Measurements from ENCODE around the gene APAF1. TPM values are rescaled to one million over a fixed set of nuclear protein-coding genes. Genes with fewer than 3 reads are reported as not detected.
"Not testable (repeated sequence)": the region's sequence is repeated elsewhere in the genome, so short reads cannot be mapped to it uniquely, and the experiment has no call there.

The APAF1 gene, protein sequence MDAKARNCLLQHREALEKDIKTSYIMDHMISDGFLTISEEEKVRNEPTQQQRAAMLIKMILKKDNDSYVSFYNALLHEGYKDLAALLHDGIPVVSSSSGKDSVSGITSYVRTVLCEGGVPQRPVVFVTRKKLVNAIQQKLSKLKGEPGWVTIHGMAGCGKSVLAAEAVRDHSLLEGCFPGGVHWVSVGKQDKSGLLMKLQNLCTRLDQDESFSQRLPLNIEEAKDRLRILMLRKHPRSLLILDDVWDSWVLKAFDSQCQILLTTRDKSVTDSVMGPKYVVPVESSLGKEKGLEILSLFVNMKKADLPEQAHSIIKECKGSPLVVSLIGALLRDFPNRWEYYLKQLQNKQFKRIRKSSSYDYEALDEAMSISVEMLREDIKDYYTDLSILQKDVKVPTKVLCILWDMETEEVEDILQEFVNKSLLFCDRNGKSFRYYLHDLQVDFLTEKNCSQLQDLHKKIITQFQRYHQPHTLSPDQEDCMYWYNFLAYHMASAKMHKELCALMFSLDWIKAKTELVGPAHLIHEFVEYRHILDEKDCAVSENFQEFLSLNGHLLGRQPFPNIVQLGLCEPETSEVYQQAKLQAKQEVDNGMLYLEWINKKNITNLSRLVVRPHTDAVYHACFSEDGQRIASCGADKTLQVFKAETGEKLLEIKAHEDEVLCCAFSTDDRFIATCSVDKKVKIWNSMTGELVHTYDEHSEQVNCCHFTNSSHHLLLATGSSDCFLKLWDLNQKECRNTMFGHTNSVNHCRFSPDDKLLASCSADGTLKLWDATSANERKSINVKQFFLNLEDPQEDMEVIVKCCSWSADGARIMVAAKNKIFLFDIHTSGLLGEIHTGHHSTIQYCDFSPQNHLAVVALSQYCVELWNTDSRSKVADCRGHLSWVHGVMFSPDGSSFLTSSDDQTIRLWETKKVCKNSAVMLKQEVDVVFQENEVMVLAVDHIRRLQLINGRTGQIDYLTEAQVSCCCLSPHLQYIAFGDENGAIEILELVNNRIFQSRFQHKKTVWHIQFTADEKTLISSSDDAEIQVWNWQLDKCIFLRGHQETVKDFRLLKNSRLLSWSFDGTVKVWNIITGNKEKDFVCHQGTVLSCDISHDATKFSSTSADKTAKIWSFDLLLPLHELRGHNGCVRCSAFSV (N-terminal part only)
- total RNA-seq (2014; rRNA removed; shearing (Covaris generic)) = 12.0 and 14.0 TPM in 2 replicates
- 11.1 and 15.0 TPM in 2 replicates for polyA plus RNA-seq (2014; cell fraction: nucleus; rRNA removed)

- DNase-seq (ENCODE audit: extremely low read depth, low read depth) = peak; percentile 94
These were observed at the start of gene APAF1, which contains the start of gene IKBIP for GRCh38 chr12:98644712-98645571. APAF1 (plus strand) TSS chr12:98645290; CDS start chr12:98648360, 3,070 bp downstream. IKBIP (minus strand) TSS chr12:98644788; CDS start chr12:98644701, 87 bp downstream.

DNA sequence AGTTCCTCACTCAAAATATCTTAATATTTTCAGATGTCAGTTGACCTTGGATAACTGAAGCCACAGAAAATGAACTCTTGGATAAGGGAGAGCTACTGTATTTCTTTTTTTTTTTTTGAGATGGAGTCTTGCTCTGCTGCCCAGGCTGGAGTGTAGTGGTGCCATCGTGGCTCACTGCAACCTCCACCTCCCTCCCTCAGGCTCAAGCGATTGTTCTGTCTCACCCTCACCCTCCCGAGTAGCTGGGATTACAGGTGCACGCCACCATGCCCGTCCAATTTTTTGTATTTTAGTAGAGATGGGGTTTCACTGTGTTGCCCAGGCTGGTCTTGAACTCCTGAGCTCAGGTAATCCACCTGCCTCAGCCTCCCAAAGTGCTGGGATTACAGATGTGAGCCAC is 47.8 kb upstream of the APAF1 start:
- DNase-seq (ENCODE audit: extremely low read depth, low read depth) = not testable (repeated sequence)

DNA sequence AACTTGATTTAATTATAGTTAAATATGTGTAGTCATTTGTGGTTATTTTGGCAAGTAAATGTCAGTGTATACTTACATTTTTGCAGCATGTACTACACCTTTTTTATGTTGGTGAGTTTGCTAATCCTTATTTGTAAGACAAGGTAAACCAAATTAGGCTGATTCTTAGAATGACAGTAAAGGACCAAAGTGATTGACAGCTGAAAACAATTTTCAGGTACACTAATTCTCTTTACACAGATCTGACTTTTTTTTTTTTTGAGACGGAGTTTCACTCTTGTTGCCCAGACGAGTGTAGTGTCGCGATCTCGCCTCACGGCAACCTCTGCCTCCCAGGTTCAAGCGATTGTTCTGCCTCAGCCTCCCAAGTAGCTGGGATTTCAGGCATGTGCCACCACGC is 43.2 kb upstream of the APAF1 start:
- DNase-seq (ENCODE audit: extremely low read depth, low read depth) = no peak

DNA sequence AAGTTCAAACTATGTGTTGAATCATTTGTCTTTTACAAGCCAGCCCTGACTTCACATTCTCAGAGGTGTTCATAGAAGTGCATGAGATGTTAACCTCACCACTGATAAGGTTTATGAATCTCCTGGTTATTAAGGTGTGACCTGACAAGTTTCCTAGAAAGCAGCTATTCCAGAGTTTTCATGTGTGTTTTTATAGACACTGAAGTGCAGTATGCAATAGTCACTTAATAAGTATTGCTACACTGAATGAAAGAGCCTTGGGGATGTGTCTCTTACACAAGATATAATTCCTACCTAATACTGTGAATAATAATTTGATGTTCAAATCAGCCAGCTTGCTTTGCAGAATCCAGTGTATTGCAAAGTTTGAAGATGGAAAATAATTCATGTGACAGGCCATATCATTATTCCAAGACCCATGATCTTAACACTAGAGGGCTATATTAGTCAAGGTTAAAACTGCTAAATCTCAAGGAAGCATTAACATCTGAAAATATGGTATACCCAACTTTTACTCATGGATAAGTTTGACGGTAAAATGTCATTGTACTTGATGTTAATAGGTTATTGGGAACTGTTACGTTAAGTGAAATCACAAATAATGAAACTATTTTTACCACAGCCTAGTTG is 38.6 kb upstream of the APAF1 start:
- no peak for DNase-seq (ENCODE audit: extremely low read depth, low read depth)

DNA sequence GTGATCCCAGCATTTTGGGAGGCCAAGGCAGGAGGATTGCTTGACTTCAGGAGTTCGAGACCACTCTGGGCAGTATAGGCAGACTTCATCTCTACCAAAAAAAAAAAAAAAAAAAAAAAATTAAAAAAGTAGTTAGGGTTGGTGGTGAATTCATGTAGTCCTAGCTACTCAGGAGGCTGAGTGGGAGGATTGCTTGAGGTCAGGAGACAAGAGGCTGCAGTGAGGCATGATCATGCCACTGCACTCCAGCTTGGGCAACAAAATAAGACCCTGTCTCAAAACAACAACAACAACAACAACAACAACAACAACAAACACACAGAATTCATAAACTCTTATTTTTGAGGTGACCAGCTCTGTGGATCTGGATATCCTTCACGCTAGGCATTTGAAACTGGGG is 34.5 kb upstream of the APAF1 start:
- DNase-seq (ENCODE audit: extremely low read depth, low read depth) = no peak

DNA sequence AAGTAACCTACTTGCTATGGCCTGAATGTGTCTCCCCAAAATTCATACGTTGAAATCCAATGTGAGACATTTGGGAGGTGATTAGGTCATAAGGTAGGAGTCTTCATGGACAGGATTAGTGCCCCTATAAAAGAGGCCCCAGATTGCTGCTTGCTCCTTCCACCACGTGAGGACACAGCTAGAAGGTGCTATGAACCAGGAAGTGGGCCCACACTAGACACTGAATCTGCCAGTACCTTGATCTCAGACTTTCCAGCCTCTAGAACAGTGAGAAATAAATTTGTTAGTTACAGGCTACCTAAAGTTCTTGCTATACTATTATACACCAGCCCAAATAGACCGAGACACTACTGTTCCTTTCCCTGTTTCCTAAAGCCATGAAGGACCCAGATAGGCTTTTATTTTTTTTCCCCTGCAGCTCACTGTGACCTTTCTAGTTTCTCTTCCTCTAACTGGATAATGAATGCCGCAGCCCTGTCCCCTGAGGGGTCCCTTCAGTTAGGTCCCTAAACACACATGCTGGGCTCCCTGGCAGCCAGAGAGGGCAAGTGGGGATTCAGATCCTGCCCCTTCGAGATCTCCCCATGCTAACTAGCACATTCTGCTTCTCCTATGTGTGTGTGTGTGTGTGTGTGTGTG is 32.3 kb upstream of the APAF1 start:
- DNase-seq (ENCODE audit: extremely low read depth, low read depth) = no peak

- no peak for DNase-seq (ENCODE audit: extremely low read depth, low read depth)
These were observed 26.1 kb upstream of the APAF1 start for GRCh38 chr12:98618952-98619351.

DNA sequence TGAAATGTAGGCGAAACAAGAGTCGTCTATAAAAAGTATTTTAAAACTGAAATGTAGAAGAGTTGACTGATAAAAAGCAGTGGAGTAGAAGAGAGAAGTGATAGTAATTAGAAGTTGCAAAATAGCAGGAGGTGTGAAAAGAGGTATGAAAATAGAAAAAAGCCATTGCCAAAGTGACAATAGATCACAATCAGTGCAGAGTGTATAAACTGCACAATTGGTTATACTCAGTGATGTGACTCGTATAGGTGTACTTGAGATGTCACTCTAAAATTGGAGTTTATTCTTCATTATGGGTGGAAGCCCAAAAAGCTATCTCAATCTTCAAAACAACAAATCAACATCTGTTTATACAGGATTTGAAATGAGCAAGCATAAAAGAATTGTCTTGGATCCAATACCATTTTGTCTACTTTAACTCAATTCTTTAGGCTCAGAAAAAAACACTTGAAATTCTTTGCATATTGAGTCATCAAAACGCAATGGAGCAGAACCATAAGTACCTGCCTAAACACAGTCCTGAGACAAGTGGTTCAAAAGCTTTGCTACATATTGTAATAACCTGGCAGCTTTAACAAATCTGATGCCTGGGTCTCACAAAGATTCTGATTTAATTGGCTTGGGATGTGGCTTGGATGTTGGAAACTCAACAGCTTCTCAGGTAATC is 9.3 kb upstream of the APAF1 start:
- DNase-seq (ENCODE audit: extremely low read depth, low read depth) = no peak

- DNase-seq (ENCODE audit: extremely low read depth, low read depth) = no peak
These were observed 8.0 kb upstream of the APAF1 start for GRCh38 chr12:98637068-98637467.

- DNase-seq (ENCODE audit: extremely low read depth, low read depth) = no peak
These were observed 7.1 kb upstream of the APAF1 start for GRCh38 chr12:98638009-98638408.

- no peak for DNase-seq (ENCODE audit: extremely low read depth, low read depth)
These were observed 5.6 kb upstream of the APAF1 start for GRCh38 chr12:98639491-98639890.

DNA sequence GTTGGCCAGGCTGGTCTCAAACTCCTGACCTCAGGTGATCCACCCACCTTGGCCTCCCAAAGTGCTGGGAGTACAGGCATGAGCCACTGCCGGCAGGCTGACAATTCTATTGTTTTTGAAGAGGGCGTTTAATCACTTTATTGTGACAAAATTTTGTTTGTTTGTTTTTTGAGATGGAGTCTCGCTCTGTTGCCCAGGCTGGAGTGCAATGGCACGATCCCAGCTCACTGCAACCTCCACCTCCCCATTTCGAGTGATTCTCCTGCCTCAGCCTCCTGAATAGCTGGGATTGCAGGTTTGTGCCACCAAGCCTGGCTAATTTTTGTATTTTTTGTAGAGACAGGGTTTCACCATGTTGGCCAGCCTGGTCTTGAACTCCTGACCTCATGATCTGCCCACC is 2.3 kb upstream of the APAF1 start:
- DNase-seq (ENCODE audit: extremely low read depth, low read depth) = not testable (repeated sequence)

- DNase-seq (ENCODE audit: extremely low read depth, low read depth) = no peak
These were observed 718 bp upstream of the APAF1 start for GRCh38 chr12:98644433-98644711.

- DNase-seq (ENCODE audit: extremely low read depth, low read depth) = peak; percentile 13
These were observed 530 bp downstream of the APAF1 start for GRCh38 chr12:98645572-98646067.

DNA sequence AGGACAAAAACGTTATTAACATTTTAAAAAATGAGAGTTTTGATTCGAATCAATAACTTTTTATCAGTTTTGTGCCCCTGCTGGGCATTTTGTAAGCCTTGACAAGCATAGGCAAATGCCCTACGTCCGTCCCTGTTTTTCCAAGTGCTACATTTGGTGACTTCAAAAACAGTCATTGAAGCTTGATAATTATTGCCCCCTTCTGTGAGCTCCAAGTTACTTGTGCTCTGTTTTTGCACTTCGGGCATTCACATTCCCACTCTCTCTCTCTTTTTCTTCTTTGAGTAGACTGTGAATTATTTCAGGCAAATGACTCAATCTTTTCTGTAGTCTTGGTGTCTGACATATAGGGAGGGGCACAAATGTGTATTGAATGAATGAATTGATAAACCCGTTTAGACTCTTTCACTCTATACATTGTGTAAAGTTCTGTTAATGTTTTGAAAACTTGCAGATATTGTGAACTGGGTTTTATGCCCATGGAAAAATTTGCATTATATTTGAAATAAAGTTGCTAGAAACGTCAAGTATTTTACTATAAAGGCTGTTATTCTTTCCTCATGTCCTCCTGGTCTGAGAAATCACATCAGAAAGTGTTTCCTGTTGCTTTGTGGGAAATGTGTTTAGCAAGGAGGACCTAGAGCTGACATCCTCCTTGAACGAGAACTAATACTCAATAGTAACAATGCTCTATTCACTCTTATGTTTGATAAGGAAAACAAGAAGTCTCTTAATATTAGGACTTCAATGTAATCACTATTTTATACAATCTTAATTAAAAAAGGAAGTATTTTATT is 1.4 kb downstream of the APAF1 start:
- peak; percentile 5 for DNase-seq (ENCODE audit: extremely low read depth, low read depth)

- DNase-seq (ENCODE audit: extremely low read depth, low read depth) = no peak
These were observed 6.2 kb downstream of the APAF1 start for GRCh38 chr12:98651328-98651727.

DNA sequence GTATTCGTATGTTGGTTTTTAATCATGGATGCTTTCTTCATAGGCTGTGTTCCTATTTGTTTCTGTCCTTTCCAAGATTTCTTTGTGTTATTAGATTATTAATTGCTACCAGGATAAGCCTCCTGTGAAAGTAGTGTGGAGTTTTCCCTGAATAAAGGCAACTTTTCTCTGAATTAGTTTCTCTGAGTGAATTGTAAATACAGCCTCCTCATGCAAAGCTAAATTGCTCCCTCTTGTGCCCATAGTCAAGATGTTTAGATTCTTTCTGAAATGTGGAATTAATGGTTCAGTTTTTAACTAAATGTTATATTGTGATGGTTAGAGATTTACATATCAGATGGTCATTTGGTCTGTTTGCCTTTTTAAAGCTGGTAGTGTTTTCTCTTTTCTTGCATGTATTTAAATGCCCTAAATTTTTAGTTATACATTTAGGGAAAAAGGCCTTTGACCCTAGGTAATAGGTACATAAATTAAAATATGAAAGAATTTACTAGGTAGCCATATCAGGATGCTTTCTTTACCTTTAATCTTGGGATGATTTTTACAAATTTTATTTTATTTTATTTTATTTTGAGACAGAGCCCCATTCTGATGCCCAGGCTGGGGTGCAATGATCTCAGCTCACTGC is 8.9 kb downstream of the APAF1 start:
- peak; percentile 73 for DNase-seq (ENCODE audit: extremely low read depth, low read depth)

All from NCI-H460 (cell line).